NCI-H2107 (cell line): Measurements from ENCODE around the gene AKT2.
"Not testable (repeated sequence)": the region's sequence is repeated elsewhere in the genome, so short reads cannot be mapped to it uniquely, and the experiment has no call there.

Source experiments
- DNase-seq: peaks from one replicate; lab custom pipeline; 2025; lab: John Stamatoyannopoulos, UW

Gene AKT2

DNA sequence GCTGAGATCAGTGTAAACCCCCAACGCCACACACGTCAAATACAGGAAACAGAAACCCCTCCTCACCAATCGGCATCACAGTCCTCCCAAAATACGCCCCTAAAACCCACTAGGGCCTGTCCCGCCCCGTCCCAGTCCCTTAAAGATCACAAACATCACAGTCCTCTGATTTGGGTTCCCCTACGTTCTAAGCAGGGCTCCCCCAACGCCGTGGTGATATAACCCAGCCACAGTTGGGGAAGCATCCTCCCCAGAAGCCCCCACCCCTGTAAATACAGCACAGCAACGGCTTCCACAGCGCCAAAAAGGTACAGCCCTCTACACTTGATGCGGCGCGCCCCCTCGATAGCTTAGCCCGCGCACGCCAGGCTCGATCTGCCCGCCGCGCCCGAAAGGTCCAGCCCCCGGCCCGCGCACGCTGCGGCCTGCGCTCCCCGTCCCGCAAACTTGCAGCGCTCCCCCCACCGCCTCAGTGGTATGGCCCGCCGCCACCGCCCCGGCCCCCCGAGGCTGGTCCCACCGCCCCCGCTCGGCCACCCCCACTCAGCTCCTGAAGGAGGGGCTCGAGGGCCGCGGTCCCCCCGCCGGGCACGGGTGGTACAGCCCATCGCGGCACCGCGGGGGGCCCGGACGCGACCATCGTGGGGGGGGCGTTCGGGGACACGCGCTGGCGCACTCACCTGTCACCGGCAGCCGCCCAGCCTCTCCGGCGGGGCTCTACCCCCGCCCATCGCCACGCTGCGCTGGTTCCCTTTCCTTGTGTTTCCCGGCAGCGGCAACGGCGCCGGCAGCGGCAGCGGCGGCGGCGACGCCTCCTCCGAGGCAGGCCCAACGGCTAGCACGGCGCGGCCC is at the start of gene AKT2:
Gene AKT2, minus strand, starts transcription at position 845 of the 852 bp plus-strand sequence. CDS start 20,078 bp downstream, outside the sequence.
- no peak for DNase-seq

GRCh38 chr19:40333083-40333482 is 47.9 kb upstream of the AKT2 start:
- DNase-seq = not testable (repeated sequence)

GRCh38 chr19:40332669-40333068 is 47.5 kb upstream of the AKT2 start:
- DNase-seq = no peak

DNA sequence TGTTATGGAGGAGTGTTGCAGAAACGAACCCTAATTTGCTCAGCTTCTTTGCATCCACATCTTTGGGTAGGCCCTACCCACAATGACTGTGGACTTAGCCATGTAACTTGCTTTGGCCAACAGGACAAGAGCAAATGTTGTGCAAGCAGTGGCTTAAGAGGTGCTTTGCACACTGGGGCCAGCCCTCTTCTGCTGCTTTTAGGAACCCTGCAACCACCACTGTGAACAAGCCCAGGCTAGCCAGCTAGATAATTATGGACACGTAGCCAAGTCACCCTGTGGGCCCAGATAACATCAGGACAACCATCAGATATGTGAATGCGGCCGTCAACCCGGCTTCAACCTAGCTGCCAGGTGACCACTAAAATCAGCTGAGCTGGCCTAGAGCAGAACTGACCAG is 45.9 kb upstream of the AKT2 start:
- no peak for DNase-seq

DNA sequence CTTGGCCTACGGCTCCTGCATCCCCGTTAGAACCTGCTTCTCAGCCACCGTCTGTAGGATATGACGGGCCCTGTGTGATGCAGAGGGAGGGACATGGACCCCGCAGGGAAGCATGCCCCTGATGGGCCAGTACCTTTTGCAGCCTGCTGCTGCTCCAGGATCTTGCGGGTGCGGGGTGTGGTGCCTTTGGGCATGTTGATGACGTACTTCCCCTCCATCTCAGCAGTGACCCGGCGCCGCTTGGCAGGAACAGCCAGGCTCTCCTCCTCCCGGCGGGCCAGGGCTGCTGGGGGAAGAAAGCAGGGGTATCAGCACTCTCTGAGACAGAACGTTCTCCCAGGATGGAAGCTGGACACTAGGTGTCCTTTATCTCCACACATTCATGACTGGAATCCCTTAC is 41.1 kb upstream of the AKT2 start:
- DNase-seq = no peak

DNA sequence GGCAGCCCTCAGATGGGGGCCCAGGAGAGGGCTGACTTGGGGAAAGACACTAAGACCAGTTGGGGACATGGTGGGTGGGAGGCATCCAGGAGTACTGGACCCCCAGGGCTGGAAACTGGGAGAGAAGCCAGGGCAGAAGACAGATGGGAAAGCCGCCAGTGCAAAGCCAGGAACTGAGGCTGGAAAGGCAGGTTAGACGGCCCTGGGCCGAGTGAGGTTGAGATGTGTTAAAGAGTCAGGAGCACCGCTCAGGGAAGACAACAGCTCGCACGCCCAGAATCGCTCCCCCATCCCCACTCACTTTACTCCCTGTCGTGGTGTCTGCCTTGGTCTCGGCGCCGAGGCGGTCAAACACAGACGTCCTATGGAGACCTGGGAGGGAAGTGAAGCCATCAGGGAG is 38.6 kb upstream of the AKT2 start:
- no peak for DNase-seq

GRCh38 chr19:40322951-40323615 is 37.9 kb upstream of the AKT2 start:
- DNase-seq = no peak

GRCh38 chr19:40322271-40322610 is 37.1 kb upstream of the AKT2 start:
- DNase-seq = no peak

- no peak for DNase-seq
Observed at GRCh38 chr19:40321566-40322270, 36.6 kb upstream of the AKT2 start.

DNA sequence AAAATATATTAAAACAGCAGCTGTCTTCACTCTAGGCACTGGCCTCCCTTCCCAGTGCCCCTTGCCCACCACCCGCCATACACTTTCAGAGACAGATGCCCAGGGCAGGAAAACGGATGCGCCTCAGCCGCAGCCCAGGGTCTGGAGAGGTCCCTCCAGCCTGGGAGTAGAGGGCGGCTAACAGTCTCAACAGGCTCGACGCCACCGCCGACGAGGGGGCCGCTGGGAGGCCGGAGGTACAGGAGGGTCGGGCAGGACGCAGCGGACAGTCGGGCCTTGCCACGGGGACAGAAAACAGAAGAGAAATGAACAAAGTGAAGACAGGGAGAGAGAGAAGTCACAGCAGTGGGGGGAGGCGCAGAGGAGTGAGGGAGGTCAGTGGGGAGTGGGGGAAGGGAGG is 35.9 kb upstream of the AKT2 start:
- DNase-seq = no peak

GRCh38 chr19:40320558-40320935 is 35.4 kb upstream of the AKT2 start:
- no peak for DNase-seq

- DNase-seq = no peak
Observed at GRCh38 chr19:40317338-40317737, 32.2 kb upstream of the AKT2 start.

DNA sequence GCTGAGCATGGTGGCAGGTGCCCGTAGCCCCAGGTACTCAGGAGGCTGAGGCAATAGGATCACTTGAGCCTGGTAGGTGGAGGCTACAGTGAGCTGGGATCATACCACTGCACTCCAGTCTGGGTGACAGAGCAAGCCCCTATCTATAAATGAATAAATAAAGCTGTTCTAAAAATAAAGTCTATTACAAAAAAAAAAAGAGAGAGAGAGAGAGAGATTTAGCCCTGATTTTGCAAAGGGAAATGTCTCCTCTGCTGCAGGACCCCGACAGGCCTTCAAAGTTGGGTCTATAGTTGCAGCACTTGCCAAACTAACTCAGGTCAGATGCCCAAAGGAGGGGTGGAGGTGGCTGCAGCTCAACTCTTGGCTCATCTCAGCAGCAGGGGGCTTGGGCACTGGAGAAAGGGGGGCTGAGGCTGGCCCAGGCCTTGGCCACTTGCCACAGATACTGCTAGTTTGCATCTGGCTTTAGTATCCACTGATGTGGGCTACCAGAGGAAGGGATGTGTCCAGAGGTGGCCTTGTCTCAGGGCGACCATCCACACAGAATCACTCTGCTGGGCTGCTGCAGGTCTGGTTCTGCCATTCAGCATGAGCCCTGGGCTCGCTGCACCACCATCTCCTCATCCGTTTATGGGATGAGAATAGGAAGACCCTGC is 30.8 kb upstream of the AKT2 start:
- no peak for DNase-seq

GRCh38 chr19:40314656-40315055 is 29.5 kb upstream of the AKT2 start:
- DNase-seq = no peak

- DNase-seq = no peak
Observed at GRCh38 chr19:40313229-40313983, 28.3 kb upstream of the AKT2 start.

- DNase-seq = no peak
Observed at GRCh38 chr19:40312533-40312932, 27.4 kb upstream of the AKT2 start.

DNA sequence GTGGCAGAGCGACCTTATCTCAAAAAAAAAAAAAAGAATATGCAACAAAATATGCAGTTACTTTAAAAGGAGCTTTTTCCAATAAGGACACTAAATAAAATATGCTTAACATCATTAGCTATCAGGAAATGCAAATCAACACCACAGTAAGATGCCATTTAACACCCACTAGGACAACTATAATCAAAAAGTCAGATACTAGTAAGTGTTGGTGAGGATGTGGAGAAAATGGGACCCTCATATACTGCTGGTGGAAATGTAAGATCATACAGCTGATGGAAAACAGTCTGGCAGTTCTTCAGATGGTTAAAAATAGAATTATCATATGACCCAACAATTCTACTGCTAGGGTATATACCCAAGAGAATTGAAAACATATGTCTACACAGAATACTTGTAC is 24.5 kb upstream of the AKT2 start:
- DNase-seq = no peak

DNA sequence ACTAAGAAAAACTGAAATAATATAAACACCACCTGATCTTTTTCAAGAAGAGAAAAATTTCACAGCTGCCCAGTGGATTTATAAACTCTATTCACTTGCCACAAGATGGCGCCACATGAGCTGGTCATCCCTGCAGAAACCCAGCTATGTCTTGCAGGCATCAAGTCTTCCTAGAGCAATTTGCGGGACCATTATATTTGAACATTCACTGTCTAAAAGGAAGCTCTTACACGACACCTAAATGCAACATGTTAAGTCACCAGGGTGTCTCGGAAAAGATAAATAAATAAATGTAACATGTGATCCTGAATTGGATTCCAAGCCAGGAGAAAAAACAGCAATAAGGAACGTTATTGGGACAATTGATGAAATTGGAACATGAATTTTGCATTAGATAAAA is 20.3 kb upstream of the AKT2 start:
- DNase-seq = peak; percentile 20

GRCh38 chr19:40304306-40304705 is 19.2 kb upstream of the AKT2 start:
- DNase-seq = no peak

DNA sequence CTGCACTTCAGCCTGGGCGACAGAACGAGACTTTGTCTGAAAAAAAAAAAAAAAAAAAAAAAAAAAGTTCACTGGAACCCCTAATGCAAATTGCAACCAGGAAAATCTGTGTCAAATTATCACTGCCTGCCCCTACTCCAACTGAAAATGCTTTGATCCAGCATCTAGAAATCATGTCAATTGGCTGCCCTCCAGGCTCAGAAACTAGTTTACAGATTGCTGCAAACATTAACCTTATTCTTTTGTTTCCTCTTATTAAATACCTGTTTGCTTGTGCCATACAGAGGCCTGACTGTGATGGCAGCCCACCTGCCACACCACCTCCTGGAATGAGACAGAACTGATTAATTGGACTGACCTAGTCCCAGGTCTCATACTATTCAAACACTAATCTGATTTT is 18.6 kb upstream of the AKT2 start:
- no peak for DNase-seq

DNA sequence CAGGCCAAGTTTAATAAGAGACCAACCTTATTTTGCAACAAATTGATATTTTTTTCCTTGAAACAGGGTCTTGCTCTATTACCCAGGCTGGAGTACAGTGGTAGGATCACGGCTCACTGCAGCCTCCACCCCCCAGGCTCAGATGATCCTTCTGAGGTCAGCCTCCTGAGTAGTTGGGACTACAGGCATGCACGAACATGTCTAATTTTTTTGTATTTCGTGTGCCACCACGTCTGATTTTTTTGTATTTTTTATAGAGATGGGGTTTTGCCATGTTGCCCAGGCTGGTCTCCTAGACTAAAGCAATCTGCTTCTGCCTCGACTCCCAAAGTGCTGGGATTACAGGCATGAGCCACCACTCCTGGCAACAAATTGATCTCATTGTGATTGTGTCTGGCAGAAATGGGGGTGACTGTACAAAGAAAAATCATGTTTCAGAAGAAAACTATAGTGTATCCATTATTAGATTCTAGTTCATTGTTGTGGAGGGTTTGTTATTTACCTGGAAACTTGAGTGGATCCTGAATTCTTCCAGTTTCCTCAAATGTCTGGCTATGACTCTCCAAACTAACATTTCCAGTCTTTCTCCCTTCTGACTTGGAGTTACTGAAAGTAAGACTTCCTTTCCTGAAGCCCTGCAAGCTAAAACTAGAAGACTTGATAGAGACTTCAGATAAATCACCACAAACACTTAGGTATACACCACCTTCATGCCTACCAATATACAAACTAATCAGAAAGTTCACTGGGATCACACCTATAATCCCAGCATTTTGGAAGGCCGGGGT is 17.3 kb upstream of the AKT2 start:
- DNase-seq = no peak
